CD4-positive, CD25-positive, alpha-beta regulatory T cell (primary cell): ENCODE results near the gene MTREX. TPM values are rescaled to one million over a fixed set of nuclear protein-coding genes. Genes with fewer than 3 reads are reported as not detected.

Experiments used
- ATAC-seq, 2 donors: fragments of 150-1000 bp; cut with Tn5 transposase; one replicate each; pipeline ENCODE4 v1.10.0; 2021; ENCODE audit warnings: low read depth in 2 of 2, moderate number of reproducible peaks in 2 of 2, moderate library complexity in 1 of 2
- DNase-seq, 3 donors: peaks; one replicate each; pipeline versions ENCODE4 v3.0.0 to v3.0.0-alpha.2; 2012 to 2022; ENCODE audit warnings: mixed read lengths in 1 of 3
- H3K27ac ChIP-seq: one replicate; pipeline ENCODE4 v1.7.0; 2013; ENCODE audit warnings: mild to moderate bottlenecking, low read length; ENCODE audit not compliant: insufficient read depth, poor library complexity, severe bottlenecking
- H3K27me3 ChIP-seq: one replicate; pipeline ENCODE4 v1.7.0; 2013; ENCODE audit warnings: low read length; ENCODE audit not compliant: control insufficient read depth, insufficient read depth
- H3K36me3 ChIP-seq: one replicate; pipeline ENCODE4 v1.7.0; 2013; ENCODE audit warnings: mild to moderate bottlenecking, low read length, moderate library complexity; ENCODE audit not compliant: control insufficient read depth, insufficient read depth
- H3K4me1 ChIP-seq: 2 replicates; pipeline ENCODE4 v1.7.0; 2013; ENCODE audit warnings: mild to moderate bottlenecking, low read length; ENCODE audit not compliant: insufficient read depth, control insufficient read depth, poor library complexity, severe bottlenecking
- H3K4me3 ChIP-seq: one replicate; pipeline ENCODE4 v1.7.0; 2013; ENCODE audit warnings: low read depth, mild to moderate bottlenecking, low read length, moderate library complexity
- H3K9me3 ChIP-seq, 2 experiments: 1 replicate in 1 of 2; 2 replicates in 1 of 2; pipeline ENCODE4 v1.7.0; 2013; ENCODE audit warnings: low read length in 2 of 2, mild to moderate bottlenecking in 1 of 2, moderate library complexity in 1 of 2; ENCODE audit not compliant: control insufficient read depth in 2 of 2
- H3K27ac Mint-ChIP-seq, 3 donors: one replicate each; pipeline ENCODE4 v1.8.0; 2020 to 2022; ENCODE audit warnings: mild to moderate bottlenecking in 3 of 3, mixed read lengths in 3 of 3, moderate library complexity in 2 of 3
- H3K27me3 Mint-ChIP-seq: one replicate; pipeline ENCODE4 v1.8.0; 2022; ENCODE audit warnings: mild to moderate bottlenecking, mixed read lengths
- H3K36me3 Mint-ChIP-seq: one replicate; pipeline ENCODE4 v1.8.0; 2020; ENCODE audit warnings: mixed read lengths
- H3K4me1 Mint-ChIP-seq, 4 donors: one replicate each; pipeline ENCODE4 v1.8.0; 2020 to 2022; ENCODE audit warnings: mixed read lengths in 4 of 4, mild to moderate bottlenecking in 1 of 4
- H3K4me3 Mint-ChIP-seq, 4 donors: one replicate each; pipeline ENCODE4 v1.8.0; 2020 to 2022; ENCODE audit warnings: mild to moderate bottlenecking in 4 of 4, mixed read lengths in 4 of 4, moderate library complexity in 3 of 4
- H3K9me3 Mint-ChIP-seq, 7 donors: one replicate each; pipeline ENCODE4 v1.8.0; 2020 to 2022; ENCODE audit warnings: mixed read lengths in 7 of 7, mild to moderate bottlenecking in 3 of 7, moderate library complexity in 2 of 7
- polyA plus RNA-seq, 4 donors: library from polyadenylated mRNA; unstranded; fragments of 300-500 nt; fragmentation: Illumina TruSeq; gene quantifications; one replicate each; pipeline ENCODE4 v1.2.3, GENCODE V29; 2021
- total RNA-seq: library from RNA; stranded (reverse); gene quantifications from one replicate; pipeline ENCODE4 v1.2.3, GENCODE V29; 2022

MTREX gene
- total and polyA plus RNA-seq, 5 donors from 2014 or later: 23.2 to 86.7 (median 32.2) TPM

GRCh38 chr5:55441107-55441771 is 133.4 kb downstream of the MTREX start:
- Mint-ChIP-seq H3K4me1 (peaks cover 13 to 21% (median 20%) of the 10 kb centered on the region in 4 donors), H3K27ac (peak overlapping the region; percentile 10 to 65 (median 38)), H3K4me3 (no peak overlapping the region), H3K27me3 (no peaks in the 10 kb centered on the region), H3K36me3 (peaks cover 3% of the 10 kb centered on the region), H3K9me3 (peaks cover 0 to 2% (median 0%) of the 10 kb centered on the region in 7 donors)
- ATAC-seq: no peak
- Histone ChIP-seq H3K27me3 (no peaks in the 10 kb centered on the region), H3K36me3 (no peaks in the 10 kb centered on the region), H3K27ac (no peak overlapping the region), H3K4me3 (no peak overlapping the region), H3K4me1 (peaks cover 3% of the 10 kb centered on the region), H3K9me3 (no peaks in the 10 kb centered on the region)
- no peak for DNase-seq

- H3K27ac Mint-ChIP-seq: peak overlapping the region in 1 of 3 donors; percentile 10
These were observed 134.2 kb downstream of the MTREX start for GRCh38 chr5:55441954-55442353.

GRCh38 chr5:55445791-55446190 is 138.0 kb downstream of the MTREX start:
- ATAC-seq (no peak), DNase-seq (no peak)
- no peaks in the 10 kb centered on the region for H3K9me3 ChIP-seq
- no peak overlapping the region for H3K27ac ChIP-seq
- no peaks in the 10 kb centered on the region for H3K4me1 ChIP-seq
- H3K4me3 Mint-ChIP-seq: no peak overlapping the region
- no peak overlapping the region for H3K4me3 ChIP-seq
- H3K36me3 Mint-ChIP-seq: peaks cover 4% of the 10 kb centered on the region
- no peak overlapping the region for H3K27ac Mint-ChIP-seq
- no peaks in the 10 kb centered on the region for H3K36me3 ChIP-seq
- H3K27me3 Mint-ChIP-seq: no peaks in the 10 kb centered on the region
- H3K9me3 Mint-ChIP-seq: no peaks in the 10 kb centered on the region
- H3K27me3 ChIP-seq: no peaks in the 10 kb centered on the region
- peaks cover 0 to 5% (median 2%) of the 10 kb centered on the region in 4 donors for H3K4me1 Mint-ChIP-seq

More at GRCh38 chr5:55441954-55442353, 134.2 kb downstream of the MTREX start:
- Histone ChIP-seq H3K4me1 (peaks cover 3% of the 10 kb centered on the region), H3K27me3 (no peaks in the 10 kb centered on the region), H3K9me3 (no peaks in the 10 kb centered on the region), H3K4me3 (no peak overlapping the region), H3K36me3 (no peaks in the 10 kb centered on the region), H3K27ac (no peak overlapping the region)
- Mint-ChIP-seq H3K9me3 (no peaks in the 10 kb centered on the region), H3K27me3 (no peaks in the 10 kb centered on the region), H3K4me1 (peaks cover 13 to 21% (median 20%) of the 10 kb centered on the region in 4 donors), H3K4me3 (no peak overlapping the region), H3K36me3 (peaks cover 4% of the 10 kb centered on the region)
- ATAC-seq: no peak
- DNase-seq: no peak

- Mint-ChIP-seq H3K4me1 (peaks cover 0 to 5% (median 0%) of the 10 kb centered on the region in 4 donors), H3K9me3 (no peaks in the 10 kb centered on the region), H3K4me3 (no peak overlapping the region), H3K27ac (no peak overlapping the region), H3K36me3 (peaks cover 4% of the 10 kb centered on the region), H3K27me3 (no peaks in the 10 kb centered on the region)
- Histone ChIP-seq H3K4me3 (no peak overlapping the region), H3K9me3 (no peaks in the 10 kb centered on the region), H3K36me3 (no peaks in the 10 kb centered on the region), H3K4me1 (no peaks in the 10 kb centered on the region), H3K27me3 (no peaks in the 10 kb centered on the region), H3K27ac (no peak overlapping the region)
- DNase-seq (no peak), ATAC-seq (no peak)
These were observed 139.0 kb downstream of the MTREX start for GRCh38 chr5:55446640-55447351.

GRCh38 chr5:55450050-55450765 is 142.4 kb downstream of the MTREX start:
- Mint-ChIP-seq H3K27ac (peak overlapping the region in 1 of 3 donors; percentile 39), H3K27me3 (no peaks in the 10 kb centered on the region), H3K36me3 (peaks cover 13% of the 10 kb centered on the region), H3K9me3 (peaks cover 0 to 1% (median 0%) of the 10 kb centered on the region in 7 donors), H3K4me3 (no peak overlapping the region), H3K4me1 (peaks cover 0 to under 1% (median 0%) of the 10 kb centered on the region in 4 donors)
- H3K36me3 ChIP-seq: no peaks in the 10 kb centered on the region
- H3K9me3 ChIP-seq: no peaks in the 10 kb centered on the region
- DNase-seq (no peak), ATAC-seq (no peak)
- H3K4me3 ChIP-seq: no peak overlapping the region
- no peaks in the 10 kb centered on the region for H3K4me1 ChIP-seq
- H3K27ac ChIP-seq: no peak overlapping the region
- H3K27me3 ChIP-seq: no peaks in the 10 kb centered on the region

GRCh38 chr5:55451976-55452375 is 144.2 kb downstream of the MTREX start:
- no peak overlapping the region for H3K27ac Mint-ChIP-seq
- Histone ChIP-seq H3K9me3 (no peaks in the 10 kb centered on the region), H3K27me3 (no peaks in the 10 kb centered on the region), H3K4me3 (no peak overlapping the region), H3K4me1 (no peaks in the 10 kb centered on the region), H3K36me3 (no peaks in the 10 kb centered on the region), H3K27ac (no peak overlapping the region)
- peaks cover 0 to 1% (median 0%) of the 10 kb centered on the region in 7 donors for H3K9me3 Mint-ChIP-seq
- no peak overlapping the region for H3K4me3 Mint-ChIP-seq
- H3K27me3 Mint-ChIP-seq: no peaks in the 10 kb centered on the region
- ATAC-seq (no peak), DNase-seq (no peak)
- H3K4me1 Mint-ChIP-seq: no peaks in the 10 kb centered on the region
- H3K36me3 Mint-ChIP-seq: peaks cover 10% of the 10 kb centered on the region

GRCh38 chr5:55453211-55453610 is 145.4 kb downstream of the MTREX start:
- H3K9me3 ChIP-seq: no peaks in the 10 kb centered on the region
- DNase-seq (no peak), ATAC-seq (no peak)
- Mint-ChIP-seq H3K36me3 (peaks cover 10% of the 10 kb centered on the region), H3K27me3 (no peaks in the 10 kb centered on the region), H3K27ac (no peak overlapping the region), H3K4me1 (no peaks in the 10 kb centered on the region), H3K9me3 (peaks cover 0 to 1% (median 0%) of the 10 kb centered on the region in 7 donors), H3K4me3 (no peak overlapping the region)
- H3K27me3 ChIP-seq: no peaks in the 10 kb centered on the region
- H3K36me3 ChIP-seq: no peaks in the 10 kb centered on the region
- no peaks in the 10 kb centered on the region for H3K4me1 ChIP-seq
- no peak overlapping the region for H3K4me3 ChIP-seq
- no peak overlapping the region for H3K27ac ChIP-seq
